IMR-90 (cell line): ENCODE results near the gene TELO2. TPM values are rescaled to one million over a fixed set of nuclear protein-coding genes. Genes with fewer than 3 reads are reported as not detected.

ENCODE experiments used
- ATAC-seq: fragments of 200-7000 bp; cut with Tn5 transposase; 2 replicates; pipeline ENCODE4 v1.9.1; 2020; ENCODE audit warnings: low read depth, mild to moderate bottlenecking, moderate library complexity
- BruUV-seq: library from RNA; stranded (reverse); fragments of 400-500 nt; replicated peaks from 2 replicates; lab custom pipeline; 2021; lab: Mats Ljungman, UMichigan
- CTCF ChIA-PET: fragments of 300-600 bp; formaldehyde crosslinking; extraction: SDS; loops from one replicate; lab custom pipeline; 2021; ENCODE audit warnings: antibody characterized with exemption; lab: Yijun Ruan, JAX
- POLR2A ChIA-PET: fragments of 300-600 bp; sonication (Branson Sonifier 250); formaldehyde crosslinking; loops from one replicate; lab custom pipeline; 2022; ENCODE audit warnings: antibody characterized with exemption; ENCODE audit not compliant: unreplicated experiment; lab: Charles Lee
- DNase-seq: peaks from one replicate; pipeline ENCODE4 v3.0.0; 2013
- H2AFZ ChIP-seq: replicated peaks from 2 replicates; pipeline ENCODE3; 2013; ENCODE audit warnings: low read length, mild to moderate bottlenecking; ENCODE audit not compliant: poor library complexity
- H2AK5ac ChIP-seq: 2 replicates; pipeline ENCODE4 v1.6.1; 2013; ENCODE audit warnings: low read depth, low read length, inconsistent platforms
- H2AK9ac ChIP-seq: replicated peaks from 2 replicates; pipeline ENCODE3; 2013; ENCODE audit warnings: mild to moderate bottlenecking, low read depth, low read length, moderate library complexity; ENCODE audit not compliant: poor library complexity
- H2BK120ac ChIP-seq: 2 replicates; pipeline ENCODE4 v1.6.1; 2013; ENCODE audit warnings: low read depth, low read length, inconsistent platforms
- H2BK15ac ChIP-seq: 3 replicates; pipeline ENCODE4 v1.6.1; 2013; ENCODE audit warnings: low read depth, low read length, inconsistent platforms
- H2BK20ac ChIP-seq: 2 replicates; pipeline ENCODE4 v1.6.1; 2013; ENCODE audit warnings: low read depth, mild to moderate bottlenecking, inconsistent platforms, low read length, moderate library complexity
- H2BK5ac ChIP-seq: 2 replicates; pipeline ENCODE4 v1.6.1; 2013; ENCODE audit warnings: mild to moderate bottlenecking, low read depth, low read length, inconsistent platforms; ENCODE audit not compliant: poor library complexity, severe bottlenecking
- H3K14ac ChIP-seq: replicated peaks from 2 replicates; pipeline ENCODE4 v1.6.1; 2013; ENCODE audit warnings: low read depth, low read length, inconsistent platforms
- H3K18ac ChIP-seq: 2 replicates; pipeline ENCODE4 v1.6.1; 2013; ENCODE audit warnings: low read depth, low read length, control low read depth
- H3K23ac ChIP-seq: 2 replicates; pipeline ENCODE4 v1.6.1; 2013; ENCODE audit warnings: low read depth, low read length, inconsistent platforms
- H3K27ac ChIP-seq: 2 replicates; pipeline ENCODE4 v1.5.1; 2013; ENCODE audit warnings: mild to moderate bottlenecking, control low read depth, low read length; ENCODE audit not compliant: insufficient read depth
- H3K27me3 ChIP-seq: 2 replicates; pipeline ENCODE4 v1.6.1; 2013; ENCODE audit warnings: low read length; ENCODE audit not compliant: control insufficient read depth, insufficient read depth
- H3K36me3 ChIP-seq: 2 replicates; pipeline ENCODE4 v1.6.1; 2013; ENCODE audit warnings: low read length, mixed read lengths; ENCODE audit not compliant: control insufficient read depth, insufficient read depth
- H3K4ac ChIP-seq: 2 replicates; pipeline ENCODE4 v1.6.1; 2013; ENCODE audit warnings: low read depth, low read length, inconsistent platforms
- H3K4me1 ChIP-seq: 2 replicates; pipeline ENCODE4 v1.6.1; 2013; ENCODE audit warnings: low read length, mixed read lengths; ENCODE audit not compliant: control insufficient read depth, insufficient read depth
- H3K4me2 ChIP-seq: 2 replicates; pipeline ENCODE4 v1.6.1; 2013; ENCODE audit warnings: low read depth, mild to moderate bottlenecking, control low read depth, low read length, moderate library complexity
- H3K4me3 ChIP-seq: 2 replicates; pipeline ENCODE4 v1.5.1; 2013; ENCODE audit warnings: low read depth, mild to moderate bottlenecking, control low read depth, low read length, moderate library complexity; ENCODE audit not compliant: insufficient read depth
- H3K56ac ChIP-seq: 2 replicates; pipeline ENCODE4 v1.6.1; 2013; ENCODE audit warnings: low read length, inconsistent platforms; ENCODE audit not compliant: insufficient read depth; ENCODE audit errors: extremely low read depth
- H3K79me1 ChIP-seq, 2 experiments: 2 replicates each; pipeline ENCODE4 v1.6.1; 2013; ENCODE audit warnings: low read length in 2 of 2, inconsistent platforms in 1 of 2, low read depth in 1 of 2
- H3K9ac ChIP-seq: 2 replicates; pipeline ENCODE4 v1.6.1; 2013; ENCODE audit warnings: low read depth, low read length, control low read depth
- H3K9me1 ChIP-seq: 2 replicates; pipeline ENCODE4 v1.6.1; 2013; ENCODE audit warnings: low read length, inconsistent platforms; ENCODE audit not compliant: insufficient read depth
- H3K9me3 ChIP-seq: 2 replicates; pipeline ENCODE4 v1.6.1; 2013; ENCODE audit warnings: low read length; ENCODE audit not compliant: control insufficient read depth, insufficient read depth
- H4K20me1 ChIP-seq: 2 replicates; pipeline ENCODE4 v1.6.1; 2013; ENCODE audit warnings: low read length, inconsistent platforms; ENCODE audit not compliant: insufficient read depth
- H4K5ac ChIP-seq: 2 replicates; pipeline ENCODE4 v1.6.1; 2013; ENCODE audit warnings: mild to moderate bottlenecking, low read depth, low read length, control low read depth
- H4K8ac ChIP-seq, 2 experiments: 2 replicates each; pipeline ENCODE4 v1.6.1; 2013; ENCODE audit warnings: low read depth in 2 of 2, low read length in 2 of 2, control low read depth in 1 of 2, inconsistent platforms in 1 of 2
- H4K91ac ChIP-seq: 2 replicates; pipeline ENCODE4 v1.6.1; 2013; ENCODE audit warnings: low read depth, low read length, inconsistent platforms; ENCODE audit not compliant: insufficient read depth
- BHLHE40 ChIP-seq: fragments of 150-350 bp; IDR thresholded peaks from 2 replicates; pipeline ENCODE4 v1.6.1; 2016; ENCODE audit warnings: mild to moderate bottlenecking, low read depth, low read length
- CEBPB ChIP-seq: IDR thresholded peaks from 2 replicates; pipeline ENCODE4 v1.6.1; 2012; ENCODE audit warnings: low read depth, low read length, improper control_type of control experiment
- CHD1 ChIP-seq: IDR thresholded peaks from 2 replicates; pipeline ENCODE4 v1.6.1; 2012; ENCODE audit warnings: low read depth, low read length, improper control_type of control experiment
- CTCF ChIP-seq: conservative IDR thresholded peaks from 2 replicates; pipeline ENCODE4 v1.5.1; 2012; ENCODE audit warnings: mild to moderate bottlenecking, low read depth, low read length, improper control_type of control experiment
- FOS ChIP-seq: fragments of 150-350 bp; IDR thresholded peaks from 2 replicates; pipeline ENCODE4 v1.6.1; 2016; ENCODE audit warnings: low read depth, low read length
- MAFK ChIP-seq: IDR thresholded peaks from 2 replicates; pipeline ENCODE4 v1.6.1; 2012; ENCODE audit warnings: low read depth, low read length, improper control_type of control experiment
- MAZ ChIP-seq: IDR thresholded peaks from 2 replicates; pipeline ENCODE4 v1.6.1; 2012; ENCODE audit warnings: low read depth, mild to moderate bottlenecking, low read length, improper control_type of control experiment, moderate library complexity, borderline replicate concordance
- MXI1 ChIP-seq: IDR thresholded peaks from 2 replicates; pipeline ENCODE4 v1.6.1; 2012; ENCODE audit warnings: low read depth, mild to moderate bottlenecking, low read length, moderate library complexity, borderline replicate concordance
- NFE2L2 ChIP-seq: fragments of 150-350 bp; IDR thresholded peaks from 2 replicates; pipeline ENCODE4 v1.6.1; 2016; ENCODE audit warnings: low read depth, mild to moderate bottlenecking, low read length
- RCOR1 ChIP-seq: IDR thresholded peaks from 2 replicates; pipeline ENCODE4 v1.6.1; 2012; ENCODE audit warnings: mild to moderate bottlenecking, low read length, improper control_type of control experiment; ENCODE audit not compliant: insufficient replicate concordance
- RFX5 ChIP-seq: IDR thresholded peaks from 2 replicates; pipeline ENCODE4 v1.8.0; 2012; ENCODE audit warnings: low read depth, mild to moderate bottlenecking, low read length, moderate library complexity
- SMC3 ChIP-seq: fragments of 150-350 bp; IDR thresholded peaks from 2 replicates; pipeline ENCODE4 v1.6.1; 2016; ENCODE audit warnings: low read depth, mild to moderate bottlenecking, antibody characterized with exemption, low read length, moderate library complexity
- WGBS, 2 experiments: methylation state at CpG; one replicate each; pipeline versions ENCODE4 v1.1.5 to v1.1.7; 2013; ENCODE audit warnings: missing lambda C conversion rate in 2 of 2; ENCODE audit not compliant: insufficient read length in 1 of 2; ENCODE audit errors: extremely low coverage in 2 of 2; 5-methylcytosine and 5-hydroxymethylcytosine counted together
- dilution Hi-C: fragments of 300-500 bp; cut with HindIII; formaldehyde crosslinking; loops from one replicate; pipeline ENCODE4 v1.14.3; 2018; ENCODE audit warnings: low sequenced_read_pairs; ENCODE audit not compliant: unreplicated experiment
- in situ Hi-C: fragments of 300-500 bp; cut with MboI; formaldehyde crosslinking; loops from 3 replicates; pipeline ENCODE4 v1.14.3; 2019; ENCODE audit warnings: low sequenced_read_pairs, inconsistent platforms, mixed read lengths
- intact Hi-C: fragments of 100-400 bp; cut with micrococcal nuclease; formaldehyde crosslinking; loops from 2 replicates; pipeline ENCODE4 v1.10.0; 2022
- polyA plus RNA-seq, 3 experiments: library from polyadenylated mRNA; depleted of rRNA; stranded (reverse); fragments of >200 nt; gene quantifications; 2 replicates each; pipeline ENCODE4 v1.2.3, GENCODE V29; 2012; ENCODE audit warnings: low replicate concordance in 1 of 3
- total RNA-seq: library from RNA; depleted of rRNA; stranded (reverse); fragments of >200 nt; gene quantifications from 2 replicates; pipeline ENCODE4 v1.2.3, GENCODE V29; 2012

The TELO2 gene
- total and polyA plus RNA-seq, 2 of the 4 experiments (the other 2 are of a cell fraction) = 6.6 to 26.6 TPM

GRCh38 chr16:1495889-1496262 is 2.7 kb downstream of the TELO2 start:
- peaks cover 6 to 35% of the 10 kb centered on the region in 2 experiments for H3K79me1 ChIP-seq
- H3K27me3 ChIP-seq = no peaks in the 10 kb centered on the region
- peaks cover 7% of the 10 kb centered on the region for H3K9me1 ChIP-seq
- no peak overlapping the region for H2BK5ac ChIP-seq
- H3K23ac ChIP-seq = no peak overlapping the region
- peaks cover 38% of the 10 kb centered on the region for H3K36me3 ChIP-seq
- H3K18ac ChIP-seq = no peak overlapping the region
- H2AK5ac ChIP-seq = no peak overlapping the region
- no peak overlapping the region for H3K27ac ChIP-seq
- H2AK9ac ChIP-seq = no peak overlapping the region
- no peaks in the 10 kb centered on the region for H3K9me3 ChIP-seq
- H4K5ac ChIP-seq = no peak overlapping the region
- no peak overlapping the region for H2BK120ac ChIP-seq
- H3K56ac ChIP-seq = no peak overlapping the region
- in situ Hi-C loops (no loop called here), intact Hi-C loops (no loop called here), dilution Hi-C loops (no loop called here)
- H3K4me3 ChIP-seq = no peak overlapping the region
- no peak overlapping the region for H4K91ac ChIP-seq
- 90% methylated on average over 17 of the region's 25 CpGs; no CpG with 5 or more reads in 1 of the 2 experiments for WGBS, 2 experiments
- no peak overlapping the region for H2AFZ ChIP-seq
- H3K14ac ChIP-seq = no peak overlapping the region
- ChIA-PET CTCF (no interaction called here), POLR2A (no interaction called here)
- no peak for DNase-seq
- H3K4me1 ChIP-seq = peaks cover 12% of the 10 kb centered on the region
- H4K20me1 ChIP-seq = peaks cover 13% of the 10 kb centered on the region; the same call in 1 of the 2 replicates
- TF ChIP-seq RFX5 (no peak), MAFK (no peak), FOS (no peak), CTCF (no peak), MXI1 (no peak), RCOR1 (no peak), NFE2L2 (no peak), BHLHE40 (no peak), CEBPB (no peak), SMC3 (no peak), MAZ (no peak), CHD1 (no peak)
- no peak for ATAC-seq
- no peak overlapping the region for H2BK20ac ChIP-seq
- H3K4me2 ChIP-seq = no peak overlapping the region
- H4K8ac ChIP-seq = no peak overlapping the region
- H2BK15ac ChIP-seq = no peak overlapping the region
- no TSS peak for BruUV-seq
- no peak overlapping the region for H3K9ac ChIP-seq
- H3K4ac ChIP-seq = no peak overlapping the region
